NCI-H1436 treated with DMSO at 0.1 percent for 48 hours (cell line): ENCODE measurements around the gene RHBDF2.

Experiments used
- DNase-seq: peaks from one replicate; lab custom pipeline; 2025; lab: John Stamatoyannopoulos, UW

Gene RHBDF2

DNA sequence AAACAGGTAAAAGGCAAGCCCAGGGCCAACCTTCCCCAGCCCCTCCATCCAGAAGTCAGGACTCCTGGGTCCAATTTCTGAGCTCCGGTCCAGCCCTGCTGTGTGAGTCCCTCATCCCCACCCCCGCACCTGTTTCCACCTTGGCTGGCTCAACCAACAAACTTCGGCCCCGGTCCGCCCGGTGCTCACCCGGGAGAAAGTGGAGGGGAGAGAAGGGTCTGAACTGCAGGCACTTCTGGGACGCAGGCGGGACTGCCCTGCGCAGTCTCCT lies 541 bp downstream of the RHBDF2 start:
- no peak for DNase-seq

DNA sequence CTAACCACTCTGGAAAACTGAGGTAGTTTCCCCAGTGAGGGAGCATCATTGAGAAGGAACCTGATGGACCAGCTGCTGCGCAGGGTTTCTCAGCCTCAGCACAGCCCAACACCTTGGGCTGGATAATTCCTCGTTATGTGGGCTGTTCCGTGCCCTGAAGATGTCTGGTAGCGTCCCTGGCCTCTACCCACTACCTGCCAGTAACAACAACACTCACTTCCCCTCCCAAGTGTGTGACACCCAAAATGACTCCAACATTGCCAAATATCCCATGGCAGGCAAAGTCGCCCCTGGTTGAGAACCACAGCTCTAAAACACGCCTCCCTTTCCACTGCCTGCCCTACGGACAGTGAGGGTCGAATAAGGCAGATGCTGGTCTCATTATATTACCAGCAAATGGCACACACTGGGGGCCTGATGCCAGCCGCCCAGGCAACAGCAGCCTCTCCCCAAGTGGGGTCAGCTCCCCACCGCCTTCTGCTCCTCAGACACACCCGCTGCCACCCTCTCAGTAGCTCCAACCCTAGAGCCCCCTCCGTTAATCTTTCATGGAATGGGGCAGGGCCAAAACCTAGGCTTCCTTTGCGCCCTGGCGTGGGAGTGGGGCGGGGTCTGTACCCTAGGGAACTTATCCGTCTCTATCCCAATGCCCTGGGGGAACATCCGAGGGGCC lies 1.0 kb downstream of the RHBDF2 start:
- DNase-seq: no peak

DNA sequence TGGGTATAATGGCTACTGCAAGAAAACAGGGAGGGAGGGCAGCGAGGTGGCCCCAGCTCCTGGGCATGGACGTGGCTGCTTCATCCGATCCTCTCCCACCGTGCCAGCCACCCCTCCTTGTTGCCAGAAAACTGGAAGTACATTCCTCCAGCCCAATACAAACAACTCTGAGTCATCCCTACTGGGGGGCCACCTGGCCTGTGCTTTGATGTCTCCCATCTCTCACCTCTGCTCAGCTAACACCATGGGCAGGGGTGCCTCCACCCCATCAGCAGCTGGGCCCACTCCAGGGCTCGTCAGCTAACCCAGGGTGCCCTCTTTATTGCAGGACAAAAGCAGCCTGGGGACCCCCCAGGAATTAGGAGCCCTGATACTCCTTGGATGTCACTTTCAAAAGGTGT lies 2.0 kb downstream of the RHBDF2 start:
- no peak for DNase-seq

DNA sequence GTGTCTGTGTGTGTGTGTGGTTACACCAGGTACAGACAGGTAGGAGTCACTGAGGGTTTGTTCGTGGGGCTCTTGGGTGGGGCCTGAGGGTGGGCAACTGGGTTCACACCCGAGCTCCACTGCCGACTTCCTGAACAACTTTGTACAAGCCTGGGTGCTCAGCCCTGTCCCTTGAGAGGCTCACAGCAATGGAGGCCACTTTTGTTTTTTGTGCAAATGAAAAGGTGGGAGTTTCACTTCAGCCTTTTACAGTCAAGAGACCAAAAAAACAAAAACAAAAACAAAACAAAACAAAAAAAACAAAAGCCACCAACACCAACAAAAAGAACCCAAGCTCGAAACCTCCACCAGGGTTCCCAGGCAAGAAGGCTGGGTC lies 2.4 kb downstream of the RHBDF2 start:
- no peak for DNase-seq

DNA sequence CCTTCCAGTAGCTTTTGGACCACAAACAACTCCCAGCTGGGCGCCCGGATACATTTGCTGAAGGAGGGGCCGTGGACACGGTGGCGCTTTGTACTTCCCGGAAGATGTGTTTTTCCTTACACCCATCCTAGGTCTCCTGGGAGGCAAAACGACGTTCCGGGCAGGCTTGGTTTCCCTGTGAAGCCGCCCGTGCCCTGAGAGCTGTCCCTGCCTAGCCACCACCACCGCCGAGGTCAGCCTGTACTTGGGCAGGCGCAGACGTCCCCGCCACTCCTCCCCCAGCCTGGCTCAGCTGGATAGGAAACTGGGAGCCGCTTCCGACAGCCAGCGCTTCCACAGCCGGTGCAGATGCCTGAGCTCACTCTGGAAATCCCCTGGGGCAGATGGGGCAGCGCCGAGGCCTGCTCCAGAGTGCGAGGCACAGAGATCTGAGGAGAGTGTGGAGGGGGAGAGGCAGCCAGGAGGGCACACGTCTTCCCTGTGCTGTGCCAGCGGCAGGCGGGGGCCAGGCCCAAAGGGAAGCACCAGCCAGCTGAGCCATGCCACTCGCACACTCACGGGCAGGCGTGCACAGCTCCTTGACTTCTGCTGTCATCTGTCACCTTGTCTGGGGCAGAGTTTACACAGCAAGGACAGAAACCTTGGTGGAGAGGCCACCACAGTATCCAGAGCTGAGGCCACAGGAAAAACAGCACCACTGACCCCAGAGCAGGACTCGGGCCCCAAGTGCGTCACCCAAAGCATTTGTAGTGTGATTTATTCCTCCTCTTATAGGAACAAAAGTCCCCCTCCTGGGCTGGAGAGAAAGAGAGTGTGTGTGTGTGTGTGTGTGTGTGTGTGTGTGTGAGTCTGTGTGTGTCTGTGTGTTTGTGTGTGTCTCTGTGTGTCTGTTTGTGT lies 3.0 kb downstream of the RHBDF2 start:
- DNase-seq: no peak

DNA sequence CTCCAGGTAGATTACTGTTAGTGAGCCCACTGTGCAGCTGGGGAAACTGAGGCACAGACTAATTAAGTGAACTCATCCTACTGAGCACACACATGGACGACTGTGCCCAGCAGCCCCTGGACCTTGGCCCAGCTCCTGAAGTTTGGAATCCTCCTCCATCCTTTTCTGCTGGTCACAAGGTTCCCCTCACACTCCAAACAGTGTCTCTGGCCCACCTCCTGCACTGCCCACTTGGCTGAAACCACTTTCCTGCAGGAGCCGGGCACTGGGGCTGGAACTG lies 3.6 kb downstream of the RHBDF2 start:
- DNase-seq: no peak

DNA sequence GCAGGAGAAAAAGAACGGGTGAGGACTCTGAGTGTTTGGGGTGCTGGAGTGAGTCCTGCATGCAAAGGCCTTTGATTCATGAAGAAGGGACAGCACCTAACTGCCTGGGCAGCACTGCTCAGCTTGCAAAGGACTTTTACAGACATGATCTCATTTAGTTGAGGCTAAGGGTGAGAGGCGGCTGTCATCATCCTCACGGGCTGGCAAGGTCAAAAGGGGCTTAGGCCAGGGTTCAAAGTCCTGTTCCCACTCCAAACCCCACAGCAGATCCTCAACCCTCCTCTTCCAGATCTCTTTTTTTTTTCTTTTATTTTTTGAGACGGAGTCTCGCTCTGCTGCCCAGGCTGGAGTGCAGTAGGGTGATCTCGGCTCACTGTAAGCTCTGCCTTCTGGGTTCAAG lies 4.8 kb downstream of the RHBDF2 start:
- no peak for DNase-seq

DNA sequence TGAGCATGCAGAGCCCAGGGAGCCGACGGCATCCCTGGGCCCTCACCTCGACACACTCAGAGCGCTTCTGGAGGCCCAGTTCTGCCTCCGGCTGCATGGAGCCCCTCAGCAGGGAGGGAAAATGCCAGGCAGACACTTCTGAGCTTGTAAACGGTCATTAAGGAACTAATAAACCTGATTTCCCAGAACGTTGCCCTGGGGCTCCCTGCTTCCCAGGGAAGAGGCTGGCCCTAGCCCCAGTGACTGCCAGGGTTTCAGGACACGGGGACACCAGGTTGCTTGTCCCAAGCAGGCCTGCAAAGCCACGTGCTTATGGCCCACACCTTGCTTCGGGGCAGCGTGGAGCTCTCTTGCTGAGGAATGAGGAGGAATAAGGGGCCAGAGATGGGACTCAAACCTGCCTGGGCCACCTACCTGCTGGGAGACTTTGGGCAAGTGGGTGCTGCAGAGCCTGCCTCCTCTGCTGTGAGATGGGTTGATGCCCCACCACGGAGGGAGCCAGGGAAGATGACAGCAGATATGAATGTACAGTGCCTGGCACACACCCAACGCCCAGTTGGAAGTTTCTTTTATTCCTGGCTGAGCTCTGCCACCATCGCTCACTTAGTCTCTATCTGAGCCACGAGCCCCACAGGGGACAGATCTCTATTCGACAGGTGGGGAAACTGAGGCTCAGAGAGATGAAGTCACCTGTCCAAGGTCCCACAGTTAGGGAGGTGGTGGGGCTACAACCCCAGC lies 5.4 kb downstream of the RHBDF2 start:
- DNase-seq: no peak

DNA sequence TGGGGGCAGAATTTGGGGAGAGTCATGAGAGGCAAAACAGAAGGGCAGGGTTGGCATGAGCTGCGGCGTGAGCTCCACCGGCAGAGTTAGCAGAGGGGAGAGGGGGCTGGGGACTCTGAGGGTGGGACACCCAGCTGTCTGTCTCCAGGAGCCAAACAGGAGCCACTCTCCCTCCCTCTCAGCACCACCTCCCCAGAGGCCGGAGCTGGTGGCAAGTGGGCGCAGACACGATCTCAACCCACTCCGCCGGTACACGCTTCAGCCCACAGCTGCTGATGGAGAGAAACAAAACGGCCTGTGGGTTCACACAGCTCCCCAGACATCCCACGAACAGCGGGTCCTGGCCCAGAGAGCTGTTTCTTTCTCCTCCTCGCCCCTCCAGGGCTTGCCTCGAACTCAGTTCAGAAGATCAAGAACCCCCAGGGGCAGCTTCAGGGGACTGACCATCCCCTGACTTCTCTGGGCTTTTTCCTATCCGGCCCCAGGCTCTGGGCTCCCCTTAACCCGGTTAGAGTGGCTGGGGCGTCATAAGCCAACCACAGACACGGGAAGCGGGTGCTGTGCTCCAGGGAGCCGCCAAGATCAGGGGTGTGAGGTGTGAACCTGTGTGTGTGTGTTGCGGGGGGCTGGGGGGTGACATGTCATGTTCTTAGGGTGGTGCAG lies 7.6 kb downstream of the RHBDF2 start:
- no peak for DNase-seq

DNA sequence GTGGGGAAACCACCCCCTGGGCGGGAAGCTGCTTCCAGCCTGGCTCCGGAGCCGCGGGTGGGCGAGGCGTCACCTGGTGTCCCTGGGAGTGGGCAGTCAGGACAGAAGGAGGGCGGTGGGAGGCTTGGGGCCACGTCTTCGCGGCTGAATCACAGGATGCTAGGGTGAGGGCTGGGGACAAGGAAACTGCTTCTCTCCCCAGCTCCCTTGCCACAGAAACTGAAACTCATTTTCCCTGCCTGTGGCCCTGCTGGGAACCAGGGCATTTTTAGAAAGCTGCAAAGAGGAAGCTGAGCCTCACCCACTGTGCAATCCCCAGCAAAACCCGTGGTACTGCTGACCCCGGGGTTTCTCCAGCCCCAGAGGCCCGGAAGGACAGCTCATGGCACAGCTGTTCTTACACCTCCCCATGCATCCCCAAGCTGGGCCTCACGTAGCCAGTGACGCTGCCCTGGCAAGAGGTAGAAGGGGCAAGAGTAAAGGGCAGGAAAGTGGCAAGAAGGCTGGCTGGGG lies 8.2 kb downstream of the RHBDF2 start:
- DNase-seq: no peak

DNA sequence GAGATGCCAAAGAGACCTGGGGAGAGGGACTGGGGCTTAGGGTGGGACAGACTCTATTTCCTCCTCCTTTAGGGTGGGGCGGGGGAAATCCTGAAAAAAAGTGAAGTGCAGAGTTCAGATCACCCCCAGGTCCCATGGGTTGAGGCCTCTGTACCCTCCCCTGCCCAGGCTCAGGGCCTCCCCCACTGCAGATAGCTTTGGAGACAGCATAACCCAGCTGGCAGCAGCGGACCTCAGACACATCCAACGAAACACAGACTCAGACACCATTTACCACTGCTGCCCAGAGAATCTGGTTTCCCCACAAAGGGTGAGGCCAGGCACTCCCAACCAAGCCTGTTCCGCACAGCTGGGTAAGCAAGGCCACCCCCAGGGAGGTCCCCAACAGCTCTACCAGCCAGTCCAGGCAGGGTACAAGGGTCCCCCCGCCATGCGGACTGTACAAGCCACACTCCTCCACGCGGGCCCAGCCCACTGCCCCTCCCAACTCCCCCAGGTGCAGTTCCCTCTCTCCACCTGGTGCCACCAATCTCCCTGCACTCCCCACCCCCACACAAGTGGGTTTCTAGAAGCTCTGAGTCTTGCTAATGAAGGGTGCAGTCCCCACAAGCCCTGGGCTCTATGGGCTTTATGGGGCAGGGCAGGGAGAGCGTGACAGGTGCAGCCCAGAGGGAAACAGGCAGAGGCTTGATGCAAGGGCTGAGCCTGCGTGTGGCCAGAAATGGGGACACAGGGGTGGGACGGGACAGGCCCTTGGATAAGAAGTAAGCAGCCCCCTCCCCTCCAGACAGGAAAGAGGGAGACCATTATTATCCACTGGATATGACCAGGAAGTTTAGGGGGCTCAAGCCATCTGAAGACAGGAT lies 8.9 kb downstream of the RHBDF2 start:
- DNase-seq: no peak

DNA sequence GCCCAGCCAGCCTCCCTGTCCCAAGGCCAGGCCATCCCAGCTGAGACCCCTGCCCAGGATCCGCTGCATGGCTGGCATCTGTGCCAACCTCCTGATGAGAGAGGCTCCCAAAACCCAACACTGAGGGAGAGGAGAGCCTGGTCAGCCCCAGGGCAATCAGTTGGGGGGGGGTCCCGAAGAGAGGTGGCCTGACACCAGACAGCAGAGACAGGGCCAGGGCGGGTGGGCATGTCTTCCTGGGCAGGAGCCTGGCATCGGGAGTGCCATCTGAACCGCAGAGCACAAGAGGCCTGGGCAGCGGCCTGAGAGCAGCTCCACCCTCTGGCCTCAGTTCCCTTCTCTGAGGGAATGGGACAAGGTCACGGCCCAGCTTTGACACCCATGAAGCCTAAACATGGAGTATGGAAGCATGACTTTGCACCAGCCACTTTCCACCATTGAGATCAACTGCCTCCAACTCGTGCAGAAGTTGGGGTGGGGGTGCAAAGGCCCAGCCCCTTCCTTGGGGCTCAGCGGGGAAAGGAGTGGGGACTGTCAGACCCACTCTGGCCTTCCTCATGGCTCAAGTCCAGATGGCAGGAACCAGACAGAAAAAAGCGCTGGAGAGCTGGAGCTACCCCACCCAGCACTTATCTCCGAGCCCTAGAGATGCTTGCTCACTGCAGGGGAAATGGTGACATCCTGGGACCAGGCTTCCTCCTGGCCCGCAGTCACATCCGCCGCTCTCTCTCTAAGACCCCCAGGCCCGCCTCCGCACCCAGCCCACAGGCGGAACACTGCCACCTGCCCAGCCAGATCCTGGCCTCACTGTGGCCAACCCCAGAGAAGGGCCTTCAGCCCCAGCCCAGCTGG lies 9.7 kb downstream of the RHBDF2 start:
- DNase-seq: no peak

DNA sequence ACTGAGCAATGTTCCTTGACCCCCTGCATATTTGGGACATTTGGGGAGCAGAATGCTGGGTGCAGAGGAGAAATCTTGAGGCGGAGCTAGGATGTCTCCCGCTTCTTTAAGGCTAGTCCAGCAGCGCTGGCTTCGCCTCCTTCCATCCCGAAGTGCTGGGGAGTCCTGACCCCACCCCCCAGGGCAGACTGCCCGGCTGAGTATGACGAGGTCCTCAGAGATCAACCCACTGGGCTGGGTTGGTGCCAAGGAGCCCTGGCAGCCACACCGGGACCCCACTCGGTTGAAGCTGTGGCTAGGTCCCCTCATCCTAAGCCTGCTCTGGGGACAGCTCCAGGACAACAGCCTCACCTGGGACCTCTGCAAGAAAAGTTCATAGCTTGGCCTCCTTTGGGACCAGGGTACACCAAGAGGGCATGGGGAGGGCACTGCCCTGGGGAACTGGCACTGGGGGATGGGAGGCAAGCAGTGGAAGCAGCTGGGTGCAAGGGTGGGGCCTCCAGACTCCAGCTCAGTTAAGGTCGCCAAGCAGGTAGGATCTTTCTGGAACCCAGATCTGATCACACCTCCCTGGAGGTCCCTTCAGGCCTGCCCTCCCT lies 11.0 kb downstream of the RHBDF2 start:
- DNase-seq: no peak

DNA sequence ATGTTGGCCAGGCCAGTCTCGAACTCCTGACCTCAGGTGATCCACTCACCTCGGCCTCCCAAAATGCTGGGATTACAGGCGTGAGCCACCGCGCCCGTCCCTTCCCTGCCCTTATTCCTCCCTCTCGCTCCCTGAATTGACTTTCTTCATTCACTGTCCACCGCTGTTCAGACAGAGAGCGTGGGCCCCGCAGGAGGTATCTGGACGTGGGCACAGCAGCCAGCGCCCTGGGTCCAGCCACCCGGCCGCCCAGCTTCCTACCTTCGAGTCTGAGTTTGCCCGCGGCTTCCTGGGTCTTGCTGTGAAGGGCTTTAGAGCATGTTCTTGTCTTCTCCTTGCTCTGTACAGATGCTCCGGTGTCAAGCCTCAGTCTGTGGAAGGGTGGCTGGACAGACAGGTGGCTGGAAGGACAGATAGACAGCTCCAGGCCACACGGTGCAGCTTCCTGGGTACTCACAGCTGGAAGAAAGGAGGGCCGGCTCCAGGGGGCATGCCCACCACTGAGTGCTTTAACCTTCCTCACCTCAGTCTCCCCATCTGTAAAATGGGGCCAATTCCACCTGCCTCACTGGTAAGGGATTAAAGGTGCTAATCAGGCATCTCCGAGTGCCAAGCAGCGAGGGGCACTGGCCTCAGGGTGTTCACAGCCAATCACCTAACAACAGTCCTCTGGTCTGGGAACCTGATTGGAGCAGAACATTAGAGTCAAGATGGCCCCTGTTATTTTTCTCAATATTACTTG lies 13.6 kb downstream of the RHBDF2 start:
- DNase-seq: no peak

DNA sequence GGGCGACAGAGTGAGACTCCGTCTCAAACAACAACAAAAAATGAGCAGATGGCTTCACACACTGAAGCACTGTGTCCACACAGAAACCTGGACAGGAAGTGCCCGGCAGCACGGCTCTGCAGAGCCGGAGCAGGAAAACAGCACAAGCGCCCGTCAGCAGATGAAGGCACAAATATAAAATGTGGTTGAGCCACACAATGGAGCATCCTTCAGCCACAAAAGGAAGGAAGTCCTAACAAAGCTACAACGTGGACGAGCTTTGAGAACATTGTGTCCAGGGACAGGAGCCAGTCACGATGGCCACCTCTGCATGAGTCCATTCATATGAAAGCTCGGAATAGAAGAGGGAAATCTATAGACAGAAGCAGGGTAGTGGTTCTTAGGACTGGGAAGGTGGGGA lies 15.7 kb downstream of the RHBDF2 start:
- no peak for DNase-seq

DNA sequence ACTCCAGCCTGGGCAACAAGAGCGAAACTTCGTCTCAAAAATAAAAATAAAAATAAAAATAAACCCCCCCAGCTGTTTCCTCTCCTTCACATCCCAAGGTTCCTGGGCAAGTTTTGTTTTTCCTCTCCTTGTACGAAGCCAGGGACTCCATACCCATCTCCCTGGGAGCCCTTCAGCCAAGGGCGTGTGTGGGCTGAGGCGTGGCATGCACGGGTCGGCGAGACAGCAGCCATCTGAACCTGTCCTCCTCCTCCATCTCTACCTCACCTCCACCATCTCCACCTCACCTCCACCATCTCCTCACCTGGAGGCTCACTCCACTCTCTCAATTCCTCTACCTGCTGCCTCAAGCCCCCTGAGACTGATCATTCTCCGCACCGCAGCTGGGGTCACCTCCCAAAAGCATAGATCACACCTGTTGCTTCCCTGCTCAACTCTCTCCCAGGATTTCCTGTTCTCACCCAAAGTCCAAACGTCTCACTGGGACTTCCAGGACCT lies 16.9 kb downstream of the RHBDF2 start:
- no peak for DNase-seq

DNA sequence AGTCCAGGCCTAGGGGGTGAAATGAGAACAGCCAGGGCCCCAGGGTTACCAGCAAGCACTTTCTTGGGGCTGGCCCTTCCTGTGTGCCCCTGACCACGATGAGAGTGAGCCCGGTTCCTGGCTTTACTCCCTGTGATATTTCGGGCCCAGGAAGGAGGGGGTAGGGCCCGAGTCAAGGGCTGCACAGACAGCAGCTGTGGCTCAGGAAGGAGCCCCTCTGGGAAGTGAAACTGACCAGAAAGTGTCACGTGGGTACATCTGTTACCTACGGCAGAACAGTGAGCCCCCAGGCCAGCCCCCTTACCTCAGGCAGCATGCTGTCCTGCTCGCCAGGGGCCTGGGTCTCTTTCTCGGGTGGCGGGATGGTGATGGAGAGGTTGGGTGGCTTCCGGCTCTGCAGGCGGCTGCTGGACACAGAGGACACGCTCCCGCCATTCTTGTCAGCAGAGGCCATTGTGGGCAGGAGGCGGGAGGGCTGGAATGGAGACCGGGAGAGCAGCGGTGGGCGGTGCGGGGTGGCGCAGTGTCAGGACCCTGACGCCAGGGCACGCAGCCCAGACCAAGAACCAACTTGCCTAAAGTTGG lies 20.1 kb downstream of the RHBDF2 start:
- no peak for DNase-seq

DNA sequence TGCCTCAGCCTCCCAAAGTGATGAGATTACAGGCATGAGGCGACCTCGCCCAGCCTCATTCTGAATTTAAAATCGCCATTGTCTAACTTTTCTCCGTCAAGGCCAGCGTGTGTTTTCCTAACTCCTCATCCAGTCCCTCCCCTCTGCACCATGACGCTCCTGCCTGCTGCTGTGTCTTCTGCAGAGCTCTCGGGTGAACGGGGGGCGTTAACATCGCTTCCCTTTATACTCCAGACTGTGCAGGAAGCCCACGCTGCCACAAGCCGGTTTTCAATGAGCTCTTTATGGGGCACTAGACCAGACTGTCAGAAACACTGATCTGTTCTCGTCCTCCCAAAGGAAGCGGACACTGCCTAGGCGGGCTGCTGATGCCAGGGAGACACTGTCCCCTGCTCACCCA lies 20.6 kb downstream of the RHBDF2 start:
- DNase-seq: no peak

DNA sequence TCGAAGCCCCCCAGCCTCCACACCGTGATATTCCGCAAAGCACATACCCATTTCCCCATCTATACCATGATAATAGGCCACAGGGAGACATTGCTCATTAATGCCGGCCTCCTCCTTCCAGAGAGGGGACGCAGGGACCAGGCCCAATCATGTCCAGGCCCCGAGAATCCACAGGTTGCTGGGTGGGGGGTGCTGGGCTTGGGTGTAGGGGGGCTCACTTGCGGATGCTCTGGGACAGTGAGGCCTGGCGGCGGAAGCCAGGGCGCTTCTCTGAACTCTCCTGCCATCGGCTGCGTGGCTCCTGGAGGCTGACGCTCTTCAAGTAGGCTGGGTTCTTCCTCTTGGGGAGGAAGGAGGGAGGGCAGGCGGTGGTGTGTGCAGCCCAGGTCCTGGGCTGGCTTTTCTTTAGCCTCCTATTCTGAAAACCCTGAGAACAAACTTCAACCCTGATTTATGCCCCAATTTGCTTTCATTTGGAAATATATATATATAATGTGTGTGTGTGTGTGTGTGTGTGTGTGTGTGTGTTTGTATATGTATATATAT lies 21.6 kb downstream of the RHBDF2 start:
- DNase-seq: no peak
